SHP77 treated with DMSO at 0.1 percent for 48 hours (cell line): ENCODE measurements around the gene PI4KA.
"Not testable (repeated sequence)": the region's sequence is repeated elsewhere in the genome, so short reads cannot be mapped to it uniquely, and the experiment has no call there.

Source experiments
- DNase-seq: peaks from one replicate; lab custom pipeline; 2025; lab: John Stamatoyannopoulos, UW

Gene PI4KA

GRCh38 chr22:20663137-20663828 lies 195.3 kb downstream of the PI4KA start:
- no peak for DNase-seq

GRCh38 chr22:20662524-20663036 lies 196.0 kb downstream of the PI4KA start:
- DNase-seq = not testable (repeated sequence)

GRCh38 chr22:20661473-20661872 lies 197.1 kb downstream of the PI4KA start:
- no peak for DNase-seq

GRCh38 chr22:20660441-20661054 lies 198.1 kb downstream of the PI4KA start:
- DNase-seq = no peak

GRCh38 chr22:20659920-20660319 lies 198.7 kb downstream of the PI4KA start:
- DNase-seq = no peak

- DNase-seq = no peak
Measured at GRCh38 chr22:20659258-20659657, 199.4 kb downstream of the PI4KA start.

GRCh38 chr22:20658433-20659222 lies 200.0 kb downstream of the PI4KA start:
- no peak for DNase-seq

GRCh38 chr22:20657963-20658362 lies 200.6 kb downstream of the PI4KA start:
- no peak for DNase-seq
